Ovary (tissue), 9 donors: ENCODE results near the gene NGRN. TPM values are rescaled to one million over a fixed set of nuclear protein-coding genes. Genes with fewer than 3 reads are reported as not detected.

Source experiments
- DNase-seq, 5 donors: peaks; one replicate each; pipeline ENCODE4 v3.0.0-alpha.2; 2019 to 2020
- H3K27ac ChIP-seq, 2 donors: fragments of 200-600 bp; one replicate each; pipeline versions ENCODE4 v1.5.1 to v1.8.0; 2019 to 2022
- H3K27me3 ChIP-seq: fragments of 200-600 bp; one replicate; pipeline ENCODE4 v1.8.0; 2022
- H3K36me3 ChIP-seq: fragments of 200-600 bp; sonication (generic); one replicate; pipeline ENCODE4 v1.5.1; 2019
- H3K4me1 ChIP-seq: one replicate; pipeline ENCODE4 v1.8.1; 2013; ENCODE audit warnings: mild to moderate bottlenecking, moderate library complexity; ENCODE audit not compliant: insufficient read depth
- H3K4me3 ChIP-seq: fragments of 200-600 bp; sonication (generic); one replicate; pipeline ENCODE4 v1.5.1; 2017
- H3K9me3 ChIP-seq, 2 donors: fragments of 200-600 bp in 1 of 2; sonication (generic) in 1 of 2; one replicate each; pipeline versions ENCODE4 v1.5.1 to v1.8.1; 2013 to 2019; ENCODE audit warnings: mild to moderate bottlenecking in 1 of 2, moderate library complexity in 1 of 2
- CTCF ChIP-seq, 3 donors: fragments of 450-650 bp in 2 of 3; fragments of 200-600 bp in 1 of 3; IDR thresholded peaks; one replicate each; pipeline versions ENCODE4 v1.5.1 to v1.8.0; 2016 to 2022; ENCODE audit warnings: antibody characterized with exemption in 3 of 3, mild to moderate bottlenecking in 1 of 3
- EP300 ChIP-seq: sonication (generic); formaldehyde crosslinking; IDR thresholded peaks from one replicate; pipeline ENCODE4 v1.6.1; 2017; ENCODE audit warnings: antibody characterized with exemption
- POLR2A ChIP-seq: fragments of 450-650 bp; IDR thresholded peaks from one replicate; pipeline ENCODE4 v1.6.1; 2017; ENCODE audit warnings: antibody characterized with exemption, mild to moderate bottlenecking, moderate library complexity
- WGBS, 3 donors: extraction: QIAGEN DNeasy Blood & Tissue Kit in 1 of 3; methylation state at CpG; one replicate each; pipeline versions ENCODE4 v1.1.5 to v1.1.7; 2013 to 2017; 5-methylcytosine and 5-hydroxymethylcytosine counted together
- intact Hi-C, 4 donors: fragments of 100-400 bp; cut with DNase I; formaldehyde crosslinking; loops; one replicate each; pipeline versions ENCODE4 v1.11.0 to v1.15.1; 2022 to 2023
- polyA plus RNA-seq, 2 donors: library from polyadenylated mRNA; stranded (reverse); fragments of 200-250 nt in 1 of 2; fragments of 350-450 nt in 1 of 2; fragmentation: Illumina TruSeq in 1 of 2; extraction: RNeasy Lipid Tissue Mini Kit (QIAGEN cat#74804) in 1 of 2; gene quantifications; one replicate each; pipeline ENCODE4 v1.2.3, GENCODE V29; 2013 to 2014
- total RNA-seq, 7 donors: library from RNA; depleted of rRNA in 2 of 7; stranded (reverse); fragments of >200 nt in 2 of 7; fragmentation: NEBNext Ultra II Directional in 3 of 7; extraction: Animal tissue kit (Norgen Biotek cat#: 25700) in 3 of 7; gene quantifications; one replicate each; pipeline versions ENCODE4 v1.1.0 to v1.2.4, GENCODE V29; 2016 to 2023
- donor health status: DM: no; HTN: no; CAD: no; lungs with moderate emphysema.
- donor health status: DM: no; HTN: no; CAD: no.
- donor health status: Bipolar disorder and iron deficiency.
- donor health status: DM: yes; HTN: yes; CAD: no.
- donor health status: DM: no; HTN: no; CAD: no.
- donor health status: DM: yes; HTN: yes; CAD: no.

Gene NGRN
- total and polyA plus RNA-seq, 9 donors, result 52.8 to 112 (median 86.0) TPM

GRCh38 chr15:90221246-90221900 is 44.1 kb upstream of the NGRN start:
- H3K9me3 ChIP-seq, result no peaks in the 10 kb centered on the region
- TF ChIP-seq CTCF (IDR thresholded peaks at IDR 0.05), result peak; percentile 48 to 82 (median 56)
- TF ChIP-seq EP300, result no peak
- intact Hi-C loops, result loop anchor here in 2 of 4 donors (10.0 kb wide), 3 partner anchors 137 to 327 kb away; partner anchors contain the start of gene AP3S2 (in 1 of the 2)
- peak overlapping the region in 1 of 2 donors; percentile 39 for H3K27ac ChIP-seq
- no peaks in the 10 kb centered on the region for H3K36me3 ChIP-seq
- 35 to 52% (median 50%) methylated on average over 12 to 14 of the region's 14 CpGs for WGBS, 3 donors
- H3K4me3 ChIP-seq, result no peak overlapping the region
- H3K4me1 ChIP-seq, result no peaks in the 10 kb centered on the region
- peak; percentile 76 to 87 (median 84) for DNase-seq
- no peaks in the 10 kb centered on the region for H3K27me3 ChIP-seq

- Histone ChIP-seq H3K9me3 (no peaks in the 10 kb centered on the region), H3K4me3 (no peak overlapping the region), H3K27me3 (no peaks in the 10 kb centered on the region), H3K4me1 (no peaks in the 10 kb centered on the region), H3K36me3 (no peaks in the 10 kb centered on the region), H3K27ac (no peak overlapping the region)
- 88 to 92% (median 89%) methylated on average over 2 of the region's 2 CpGs for WGBS, 3 donors
- intact Hi-C loops, result loop anchor here in 2 of 4 donors (10.0 kb wide), 3 partner anchors 138 to 328 kb away; partner anchors contain the start of gene AP3S2 (in 1 of the 2)
- no peak for DNase-seq
- no peak for TF ChIP-seq EP300
- TF ChIP-seq CTCF (IDR thresholded peaks at IDR 0.05), result no peak
- TF ChIP-seq POLR2A, result no peak
Measured at GRCh38 chr15:90222547-90222946, 42.9 kb upstream of the NGRN start.

- intact Hi-C loops, result loop anchor here in 2 of 4 donors (10.0 kb wide), 3 partner anchors 139 to 329 kb away; partner anchors contain the start of gene AP3S2 (in 1 of the 2)
Measured at GRCh38 chr15:90223441-90224165, 41.9 kb upstream of the NGRN start.

More at GRCh38 chr15:90223441-90224165, 41.9 kb upstream of the NGRN start:
- H3K36me3 ChIP-seq, result no peaks in the 10 kb centered on the region
- H3K9me3 ChIP-seq, result no peaks in the 10 kb centered on the region
- no peak overlapping the region for H3K27ac ChIP-seq
- TF ChIP-seq POLR2A (no peak), CTCF (IDR thresholded peaks at IDR 0.05) (no peak), EP300 (no peak)
- H3K4me3 ChIP-seq, result no peak overlapping the region
- WGBS, 3 donors, result 93 to 94% (median 93%) methylated on average over 20 to 22 of the region's 22 CpGs
- H3K27me3 ChIP-seq, result no peaks in the 10 kb centered on the region
- H3K4me1 ChIP-seq, result no peaks in the 10 kb centered on the region
- DNase-seq, result no peak
